PFSK-1 (cell line): Measurements from ENCODE around the gene ALDH1A3.

Experiments
- FOXP2 ChIP-seq: optimal IDR thresholded peaks from 2 replicates; pipeline ENCODE3; 2011; ENCODE audit warnings: borderline replicate concordance, control low read depth, inconsistent platforms; ENCODE audit not compliant: insufficient read depth; ENCODE audit errors: extremely low read length, extremely low read depth
- POLR2AphosphoS5 ChIP-seq: IDR thresholded peaks from 2 replicates; pipeline ENCODE4 v1.6.1; 2012; ENCODE audit warnings: low read depth, mild to moderate bottlenecking, control low read depth, low read length, moderate library complexity
- SIN3A ChIP-seq: IDR thresholded peaks from 2 replicates; pipeline ENCODE4 v1.6.1; 2012; ENCODE audit warnings: mild to moderate bottlenecking, low read length, moderate library complexity, borderline replicate concordance; ENCODE audit not compliant: insufficient read depth
- TAF1 ChIP-seq: IDR thresholded peaks from 2 replicates; pipeline ENCODE4 v1.6.1; 2012; ENCODE audit warnings: low read length, control low read depth, borderline replicate concordance; ENCODE audit not compliant: insufficient read depth
- TF ChIP-seq, protein P1 (sequence below), 2 experiments: IDR thresholded peaks; 2 replicates each; pipeline versions ENCODE4 v1.6.1 to v1.8.0; 2011 to 2012; ENCODE audit warnings: low read depth in 2 of 2, low read length in 2 of 2, control low read depth in 1 of 2, inconsistent platforms in 1 of 2, mild to moderate bottlenecking in 1 of 2, moderate library complexity in 1 of 2; ENCODE audit not compliant: insufficient read depth in 1 of 2

Gene ALDH1A3

DNA sequence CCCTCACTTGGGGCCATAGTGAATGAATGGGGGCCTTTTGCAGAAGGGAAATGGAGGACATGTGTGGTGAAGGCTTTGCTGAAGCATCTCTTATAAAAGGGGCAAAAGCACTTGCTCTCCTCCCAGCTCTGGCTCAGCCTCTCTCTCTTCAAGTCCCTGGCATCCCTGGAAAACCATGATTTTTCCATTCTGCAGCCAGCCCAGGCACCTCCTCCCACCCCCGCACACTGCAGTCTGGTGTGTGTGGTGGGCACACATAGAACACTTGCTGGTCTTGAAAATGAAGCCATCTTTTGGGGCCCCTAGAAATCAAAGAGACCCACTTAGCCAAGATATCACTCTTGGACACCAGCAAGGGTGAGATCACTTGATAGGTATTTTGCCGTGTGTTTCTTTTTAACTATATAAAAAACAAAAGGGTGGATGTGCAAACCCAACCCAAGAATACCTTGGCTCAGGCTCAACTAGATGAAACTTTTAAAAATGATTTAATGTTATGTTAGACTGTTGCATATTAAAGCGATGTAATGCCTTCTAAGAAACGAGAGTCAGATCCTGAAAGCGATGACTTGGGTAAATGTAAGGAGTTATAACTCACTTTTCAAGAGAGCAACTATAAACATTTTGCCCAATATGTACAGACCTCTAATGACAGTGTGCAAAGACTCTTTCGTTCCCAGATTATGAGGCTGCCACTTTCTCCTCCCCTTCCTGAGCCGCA is 16.4 kb upstream of the ALDH1A3 start:
- no peak for TF ChIP-seq SIN3A
- no peak for TF ChIP-seq POLR2AphosphoS5
- TF ChIP-seq TAF1, result no peak
- TF ChIP-seq, protein P1, sequence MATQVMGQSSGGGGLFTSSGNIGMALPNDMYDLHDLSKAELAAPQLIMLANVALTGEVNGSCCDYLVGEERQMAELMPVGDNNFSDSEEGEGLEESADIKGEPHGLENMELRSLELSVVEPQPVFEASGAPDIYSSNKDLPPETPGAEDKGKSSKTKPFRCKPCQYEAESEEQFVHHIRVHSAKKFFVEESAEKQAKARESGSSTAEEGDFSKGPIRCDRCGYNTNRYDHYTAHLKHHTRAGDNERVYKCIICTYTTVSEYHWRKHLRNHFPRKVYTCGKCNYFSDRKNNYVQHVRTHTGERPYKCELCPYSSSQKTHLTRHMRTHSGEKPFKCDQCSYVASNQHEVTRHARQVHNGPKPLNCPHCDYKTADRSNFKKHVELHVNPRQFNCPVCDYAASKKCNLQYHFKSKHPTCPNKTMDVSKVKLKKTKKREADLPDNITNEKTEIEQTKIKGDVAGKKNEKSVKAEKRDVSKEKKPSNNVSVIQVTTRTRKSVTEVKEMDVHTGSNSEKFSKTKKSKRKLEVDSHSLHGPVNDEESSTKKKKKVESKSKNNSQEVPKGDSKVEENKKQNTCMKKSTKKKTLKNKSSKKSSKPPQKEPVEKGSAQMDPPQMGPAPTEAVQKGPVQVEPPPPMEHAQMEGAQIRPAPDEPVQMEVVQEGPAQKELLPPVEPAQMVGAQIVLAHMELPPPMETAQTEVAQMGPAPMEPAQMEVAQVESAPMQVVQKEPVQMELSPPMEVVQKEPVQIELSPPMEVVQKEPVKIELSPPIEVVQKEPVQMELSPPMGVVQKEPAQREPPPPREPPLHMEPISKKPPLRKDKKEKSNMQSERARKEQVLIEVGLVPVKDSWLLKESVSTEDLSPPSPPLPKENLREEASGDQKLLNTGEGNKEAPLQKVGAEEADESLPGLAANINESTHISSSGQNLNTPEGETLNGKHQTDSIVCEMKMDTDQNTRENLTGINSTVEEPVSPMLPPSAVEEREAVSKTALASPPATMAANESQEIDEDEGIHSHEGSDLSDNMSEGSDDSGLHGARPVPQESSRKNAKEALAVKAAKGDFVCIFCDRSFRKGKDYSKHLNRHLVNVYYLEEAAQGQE (IDR thresholded peaks at IDR 0.05; ENCODE audit: insufficient read depth in 1 of 2, low read depth in 2 of 2, low read length in 2 of 2), result no peak
- no peak for TF ChIP-seq FOXP2

GRCh38 chr15:100863796-100864267 is 15.8 kb upstream of the ALDH1A3 start:
- peak; percentile 99 for TF ChIP-seq FOXP2
- no peak for TF ChIP-seq SIN3A
- TF ChIP-seq, protein P1 (IDR thresholded peaks at IDR 0.05; ENCODE audit: insufficient read depth in 1 of 2, low read depth in 2 of 2, low read length in 2 of 2), result no peak
- TF ChIP-seq POLR2AphosphoS5, result no peak
- TF ChIP-seq TAF1, result no peak

DNA sequence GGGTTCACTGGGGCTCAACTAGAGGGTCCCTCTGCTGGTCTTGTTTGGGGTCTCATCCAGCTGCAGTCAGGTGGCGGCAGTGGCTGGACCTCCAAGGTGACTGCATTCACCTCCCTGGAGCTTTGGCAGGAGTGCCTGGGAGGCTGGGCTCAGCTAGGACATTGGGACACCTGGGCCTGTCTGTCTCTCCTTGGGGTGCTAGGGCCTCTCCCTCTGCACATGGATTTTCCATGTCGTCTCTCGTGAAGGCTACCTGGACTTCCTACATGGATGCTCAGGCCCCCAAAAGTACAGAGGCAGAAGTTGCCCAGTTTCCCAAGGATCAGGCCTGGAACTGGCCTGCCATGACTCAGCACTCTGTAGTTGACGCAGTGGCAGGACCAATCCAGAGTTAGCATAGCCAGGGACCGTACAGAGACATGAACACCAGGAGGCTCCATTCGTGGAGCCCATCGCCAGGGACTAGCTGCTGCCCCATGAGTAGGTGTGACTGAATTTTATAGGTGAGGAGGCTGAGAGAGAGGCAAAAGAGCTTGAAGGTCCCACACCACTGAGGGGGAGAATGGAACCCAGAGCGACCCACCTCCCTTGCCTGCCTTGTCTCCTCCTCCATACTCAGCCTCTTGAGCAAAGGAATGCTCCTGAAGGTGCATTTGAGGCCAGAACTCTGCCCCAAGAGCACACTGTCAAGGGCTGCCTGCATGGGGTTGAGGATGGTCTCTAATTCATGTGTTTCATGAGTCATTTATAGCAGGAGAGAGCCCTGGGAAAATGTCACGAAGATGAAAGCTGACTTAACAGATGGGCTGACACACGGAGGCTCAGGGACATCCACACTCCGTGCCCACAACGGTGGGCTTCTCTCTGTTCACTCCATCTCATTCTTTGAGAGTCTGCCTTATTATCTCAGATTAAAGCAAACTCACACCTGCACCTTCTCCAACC is 13.0 kb upstream of the ALDH1A3 start:
- TF ChIP-seq SIN3A, result no peak
- TF ChIP-seq, protein P1 (IDR thresholded peaks at IDR 0.05; ENCODE audit: insufficient read depth in 1 of 2, low read depth in 2 of 2, low read length in 2 of 2), result no peak
- no peak for TF ChIP-seq TAF1
- no peak for TF ChIP-seq POLR2AphosphoS5
- no peak for TF ChIP-seq FOXP2

- no peak for TF ChIP-seq FOXP2
- TF ChIP-seq TAF1, result no peak
- TF ChIP-seq POLR2AphosphoS5, result no peak
- TF ChIP-seq SIN3A, result no peak
- TF ChIP-seq, protein P1 (IDR thresholded peaks at IDR 0.05; ENCODE audit: insufficient read depth in 1 of 2, low read depth in 2 of 2, low read length in 2 of 2), result no peak
Measured at GRCh38 chr15:100867433-100867832, 12.2 kb upstream of the ALDH1A3 start.
